HG02571 (cell line): ENCODE measurements around the gene KCTD13.
"Not testable (repeated sequence)": the region's sequence is repeated elsewhere in the genome, so short reads cannot be mapped to it uniquely, and the experiment has no call there.

Experiments
- ATAC-seq: cut with Tn5 transposase; IDR thresholded peaks from one replicate; pipeline ENCODE4 v1.9.1; 2021; ENCODE audit warnings: mild to moderate bottlenecking, moderate library complexity; ENCODE audit not compliant: unreplicated experiment

Gene KCTD13

GRCh38 chr16:29883987-29884386 is 42.0 kb downstream of the KCTD13 start:
- no peak for ATAC-seq

GRCh38 chr16:29881050-29881449 is 45.0 kb downstream of the KCTD13 start:
- no peak for ATAC-seq

- ATAC-seq, result no peak
Observed at GRCh38 chr16:29878172-29878571, 47.9 kb downstream of the KCTD13 start.

GRCh38 chr16:29877266-29877961 is 48.6 kb downstream of the KCTD13 start:
- no peak for ATAC-seq

GRCh38 chr16:29876594-29877249 is 49.3 kb downstream of the KCTD13 start:
- no peak for ATAC-seq

- ATAC-seq, result no peak
Observed at GRCh38 chr16:29876217-29876593, 49.8 kb downstream of the KCTD13 start.

- no peak for ATAC-seq
Observed at GRCh38 chr16:29875206-29875605, 50.8 kb downstream of the KCTD13 start.

- ATAC-seq, result no peak
Observed at GRCh38 chr16:29873319-29873718, 52.7 kb downstream of the KCTD13 start.

- ATAC-seq, result no peak
Observed at GRCh38 chr16:29871822-29872546, 54.0 kb downstream of the KCTD13 start.

GRCh38 chr16:29869067-29869466 is 57.0 kb downstream of the KCTD13 start:
- not testable (repeated sequence) for ATAC-seq

- no peak for ATAC-seq
Observed at GRCh38 chr16:29868396-29869009, 57.5 kb downstream of the KCTD13 start.

- no peak for ATAC-seq
Observed at GRCh38 chr16:29864205-29864604, 61.8 kb downstream of the KCTD13 start.

GRCh38 chr16:29863669-29863984 is 62.4 kb downstream of the KCTD13 start:
- no peak for ATAC-seq

GRCh38 chr16:29862884-29863668 is 63.0 kb downstream of the KCTD13 start, which contains the start of gene CDIPT:
CDIPT (minus strand) TSS chr16:29863226; CDS start chr16:29862857, 369 bp downstream.
- peak; percentile 89 for ATAC-seq

GRCh38 chr16:29862383-29862883 is 63.6 kb downstream of the KCTD13 start:
- ATAC-seq, result no peak

- no peak for ATAC-seq
Observed at GRCh38 chr16:29860218-29860617, 65.8 kb downstream of the KCTD13 start.

- no peak for ATAC-seq
Observed at GRCh38 chr16:29858974-29859373, 67.1 kb downstream of the KCTD13 start.

GRCh38 chr16:29858149-29858849 is 67.7 kb downstream of the KCTD13 start:
- ATAC-seq, result no peak

GRCh38 chr16:29857133-29857760 is 68.8 kb downstream of the KCTD13 start:
- no peak for ATAC-seq
